ENCODE data around the gene HERPUD1.
A peak's percentile ranks its signal among the peaks of the same experiment; 100 is the strongest.

The HERPUD1 gene

DNA sequence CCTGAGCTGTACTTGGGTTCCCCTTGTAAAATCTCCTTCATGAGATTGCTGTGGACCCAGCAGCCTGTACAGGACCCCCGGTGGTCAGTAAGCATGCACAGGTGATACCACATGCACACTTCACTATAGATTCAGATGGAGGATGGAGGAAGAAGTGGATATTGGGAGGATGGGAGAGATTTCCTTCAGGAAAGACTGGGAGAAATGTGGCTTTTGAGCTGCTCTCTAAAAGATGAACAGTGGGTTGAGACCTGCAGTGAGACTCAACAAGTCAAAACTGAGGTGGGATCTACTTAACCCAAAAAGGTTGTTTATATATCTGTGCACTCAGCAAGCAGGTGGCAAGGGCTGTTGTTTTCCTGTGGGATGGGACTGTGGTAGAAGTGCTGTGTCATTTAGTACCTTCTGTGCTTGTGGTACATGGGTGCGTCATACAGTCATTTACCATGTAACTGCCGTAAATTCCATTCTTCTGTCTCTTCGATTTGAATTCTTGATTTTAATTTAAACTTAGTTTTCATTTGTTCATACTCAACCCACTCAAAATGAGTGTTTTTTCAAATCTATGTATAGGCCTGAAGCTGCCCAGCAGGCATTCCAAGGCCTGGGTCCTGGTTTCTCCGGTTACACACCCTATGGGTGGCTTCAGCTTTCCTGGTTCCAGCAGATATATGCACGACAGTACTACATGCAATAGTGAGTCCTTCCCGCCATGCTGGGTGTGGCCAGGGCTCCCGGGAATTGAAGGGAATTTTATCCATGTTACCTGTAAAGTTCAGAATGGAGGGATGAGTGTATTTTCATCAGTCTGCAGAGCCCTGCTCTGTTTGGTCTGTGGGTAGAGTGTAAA is 6.9 kb downstream of the HERPUD1 start:
- H3K27ac ChIP-seq (ENCODE audit: low read length): peak overlapping the region; percentile 100
- no peaks in the 10 kb centered on the region for H3K9me3 ChIP-seq (replicated peaks; ENCODE audit: insufficient read depth, low read length)
- H2AFZ ChIP-seq (ENCODE audit: low read length): no peak overlapping the region
- H3K79me2 ChIP-seq (ENCODE audit: low read length): peaks cover 92% of the 10 kb centered on the region
- H3K9me2 ChIP-seq (replicated peaks; ENCODE audit: insufficient read depth, low read length): no peaks in the 10 kb centered on the region
- peaks cover 60% of the 10 kb centered on the region for H3K4me1 ChIP-seq (ENCODE audit: low read length)
- TF ChIP-seq EZH2 (optimal IDR thresholded peaks at IDR 0.05; ENCODE audit: low read depth, low read length) (no peak), EZH2phosphoT487 (IDR thresholded peaks at IDR 0.05; ENCODE audit: low read length) (no peak)
- TF ChIP-seq, protein P1, sequence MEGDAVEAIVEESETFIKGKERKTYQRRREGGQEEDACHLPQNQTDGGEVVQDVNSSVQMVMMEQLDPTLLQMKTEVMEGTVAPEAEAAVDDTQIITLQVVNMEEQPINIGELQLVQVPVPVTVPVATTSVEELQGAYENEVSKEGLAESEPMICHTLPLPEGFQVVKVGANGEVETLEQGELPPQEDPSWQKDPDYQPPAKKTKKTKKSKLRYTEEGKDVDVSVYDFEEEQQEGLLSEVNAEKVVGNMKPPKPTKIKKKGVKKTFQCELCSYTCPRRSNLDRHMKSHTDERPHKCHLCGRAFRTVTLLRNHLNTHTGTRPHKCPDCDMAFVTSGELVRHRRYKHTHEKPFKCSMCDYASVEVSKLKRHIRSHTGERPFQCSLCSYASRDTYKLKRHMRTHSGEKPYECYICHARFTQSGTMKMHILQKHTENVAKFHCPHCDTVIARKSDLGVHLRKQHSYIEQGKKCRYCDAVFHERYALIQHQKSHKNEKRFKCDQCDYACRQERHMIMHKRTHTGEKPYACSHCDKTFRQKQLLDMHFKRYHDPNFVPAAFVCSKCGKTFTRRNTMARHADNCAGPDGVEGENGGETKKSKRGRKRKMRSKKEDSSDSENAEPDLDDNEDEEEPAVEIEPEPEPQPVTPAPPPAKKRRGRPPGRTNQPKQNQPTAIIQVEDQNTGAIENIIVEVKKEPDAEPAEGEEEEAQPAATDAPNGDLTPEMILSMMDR (IDR thresholded peaks at IDR 0.05; ENCODE audit: low read length): no peak
- H3K4me2 ChIP-seq (ENCODE audit: low read depth, low read length): peak overlapping the region; percentile 78
- peak; percentile 75 for DNase-seq
- H3K4me3 ChIP-seq (ENCODE audit: low read length): peak overlapping the region; percentile 37; the same call in 1 of the 2 replicates
- H3K9ac ChIP-seq (ENCODE audit: low read length): peak overlapping the region; percentile 73
- no peaks in the 10 kb centered on the region for H3K27me3 ChIP-seq (replicated peaks; ENCODE audit: insufficient read depth, low read length)
- peaks cover 80% of the 10 kb centered on the region for H4K20me1 ChIP-seq (ENCODE audit: insufficient read depth, low read length)
- H3K36me3 ChIP-seq (replicated peaks; ENCODE audit: insufficient read depth, low read length): peaks cover 65% of the 10 kb centered on the region
- H3F3A ChIP-seq (ENCODE audit: insufficient read depth, low read length): peaks cover 96% of the 10 kb centered on the region

DNA sequence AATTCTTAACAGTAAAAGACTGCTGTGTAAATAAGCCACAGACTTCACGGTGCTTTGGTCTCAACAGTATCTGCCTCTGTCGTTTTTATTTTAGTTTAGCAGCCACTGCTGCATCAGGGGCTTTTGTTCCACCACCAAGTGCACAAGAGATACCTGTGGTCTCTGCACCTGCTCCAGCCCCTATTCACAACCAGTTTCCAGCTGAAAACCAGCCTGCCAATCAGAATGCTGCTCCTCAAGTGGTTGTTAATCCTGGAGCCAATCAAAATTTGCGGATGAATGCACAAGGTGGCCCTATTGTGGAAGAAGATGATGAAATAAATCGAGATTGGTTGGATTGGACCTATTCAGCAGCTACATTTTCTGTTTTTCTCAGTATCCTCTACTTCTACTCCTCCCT is 7.9 kb downstream of the HERPUD1 start:
- Histone ChIP-seq H3K4me2 (ENCODE audit: low read depth, low read length) (peak overlapping the region; percentile 78), H3K79me2 (ENCODE audit: low read length) (peaks cover 83% of the 10 kb centered on the region), H3K4me1 (ENCODE audit: low read length) (peaks cover 62% of the 10 kb centered on the region), H2AFZ (ENCODE audit: low read length) (no peak overlapping the region), H3K9me2 (replicated peaks; ENCODE audit: insufficient read depth, low read length) (no peaks in the 10 kb centered on the region), H4K20me1 (ENCODE audit: insufficient read depth, low read length) (peaks cover 78% of the 10 kb centered on the region), H3K4me3 (ENCODE audit: low read length) (no peak overlapping the region), H3K27me3 (replicated peaks; ENCODE audit: insufficient read depth, low read length) (no peaks in the 10 kb centered on the region), H3K27ac (ENCODE audit: low read length) (peak overlapping the region; percentile 100), H3K9ac (ENCODE audit: low read length) (peak overlapping the region; percentile 73), H3K36me3 (replicated peaks; ENCODE audit: insufficient read depth, low read length) (peaks cover 67% of the 10 kb centered on the region), H3K9me3 (replicated peaks; ENCODE audit: insufficient read depth, low read length) (no peaks in the 10 kb centered on the region), H3F3A (ENCODE audit: insufficient read depth, low read length) (peaks cover 98% of the 10 kb centered on the region)
- TF ChIP-seq EZH2 (optimal IDR thresholded peaks at IDR 0.05; ENCODE audit: low read depth, low read length): no peak
- TF ChIP-seq EZH2phosphoT487 (IDR thresholded peaks at IDR 0.05; ENCODE audit: low read length): no peak
- TF ChIP-seq, protein P1 (IDR thresholded peaks at IDR 0.05; ENCODE audit: low read length): no peak
- DNase-seq: peak; percentile 81

DNA sequence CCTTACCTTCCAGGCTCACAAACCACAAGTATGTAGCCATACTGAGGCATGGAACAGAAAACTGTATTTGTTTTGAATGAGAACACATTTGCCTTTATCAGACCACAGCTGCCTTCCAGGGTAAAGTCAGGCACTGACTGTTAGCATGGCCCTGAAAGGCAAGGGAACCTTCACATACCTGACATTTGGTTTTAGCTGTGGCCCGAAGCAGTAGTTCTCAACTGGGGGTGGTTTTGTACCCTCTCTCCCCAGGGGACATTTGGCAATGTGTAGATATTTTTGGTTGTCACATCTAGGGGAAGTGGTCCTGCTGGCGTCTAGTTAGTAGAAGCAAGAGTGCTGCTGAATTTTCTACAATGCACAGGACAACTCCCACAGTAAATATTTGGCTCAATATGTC is 9.2 kb downstream of the HERPUD1 start:
- Histone ChIP-seq H3K4me3 (ENCODE audit: low read length) (no peak overlapping the region), H4K20me1 (ENCODE audit: insufficient read depth, low read length) (peaks cover 73% of the 10 kb centered on the region), H3K27me3 (replicated peaks; ENCODE audit: insufficient read depth, low read length) (no peaks in the 10 kb centered on the region), H3K4me2 (ENCODE audit: low read depth, low read length) (peak overlapping the region; percentile 24; the same call in 1 of the 2 replicates), H3K27ac (ENCODE audit: low read length) (peak overlapping the region; percentile 100; the same call in 1 of the 2 replicates), H3F3A (ENCODE audit: insufficient read depth, low read length) (peaks cover 97% of the 10 kb centered on the region), H3K79me2 (ENCODE audit: low read length) (peaks cover 70% of the 10 kb centered on the region), H2AFZ (ENCODE audit: low read length) (no peak overlapping the region), H3K9me3 (replicated peaks; ENCODE audit: insufficient read depth, low read length) (no peaks in the 10 kb centered on the region), H3K9ac (ENCODE audit: low read length) (no peak overlapping the region), H3K9me2 (replicated peaks; ENCODE audit: insufficient read depth, low read length) (no peaks in the 10 kb centered on the region), H3K4me1 (ENCODE audit: low read length) (peaks cover 62% of the 10 kb centered on the region), H3K36me3 (replicated peaks; ENCODE audit: insufficient read depth, low read length) (peaks cover 60% of the 10 kb centered on the region)
- no peak for DNase-seq
- TF ChIP-seq, protein P1 (IDR thresholded peaks at IDR 0.05; ENCODE audit: low read length): no peak
- no peak for TF ChIP-seq EZH2 (optimal IDR thresholded peaks at IDR 0.05; ENCODE audit: low read depth, low read length)
- no peak for TF ChIP-seq EZH2phosphoT487 (IDR thresholded peaks at IDR 0.05; ENCODE audit: low read length)

All from MM.1S (cell line).